Astrocyte of the spinal cord (primary cell): ENCODE results near the gene SLC2A6.

ENCODE experiments used
- DNase-seq: peaks from one replicate; pipeline ENCODE4 v3.0.0; 2011; ENCODE audit warnings: low read depth, low spot score
- H3K4me3 ChIP-seq: 2 replicates; pipeline ENCODE4 v1.5.1; 2011; ENCODE audit warnings: low read depth, mild to moderate bottlenecking, low read length, moderate library complexity
- in situ Hi-C: cut with HindIII; loops from 2 replicates; pipeline ENCODE4 v1.10.0; 2017; ENCODE audit warnings: low sequenced_read_pairs
- TF ChIP-seq, protein P1 (sequence below): IDR thresholded peaks from 2 replicates; pipeline ENCODE4 v1.5.1; 2012; ENCODE audit warnings: low read depth, mild to moderate bottlenecking, low read length, inconsistent platforms

The SLC2A6 gene

DNA sequence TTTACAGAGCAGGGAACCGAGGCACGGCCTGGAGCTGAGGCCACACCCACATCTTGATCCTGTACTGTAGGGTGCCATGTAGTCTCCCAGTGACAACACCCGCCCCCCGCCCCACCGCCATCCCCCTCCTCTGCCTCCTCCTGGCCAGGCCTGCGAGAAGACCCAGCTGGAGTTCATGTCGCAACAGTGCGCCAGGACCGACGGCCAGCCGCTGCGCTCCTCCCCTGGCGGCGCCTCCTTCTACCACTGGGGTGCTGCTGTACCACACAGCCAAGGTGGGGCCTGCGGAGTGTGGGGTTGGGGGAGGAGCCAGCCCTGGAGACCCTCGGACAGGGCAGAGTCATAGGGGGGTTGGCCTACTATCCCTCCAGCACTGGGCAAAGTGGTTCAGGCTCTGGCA, 42.2 kb downstream of the SLC2A6 start:
- in situ Hi-C loops = no loop called here
- no peak for DNase-seq
- no peak overlapping the region for H3K4me3 ChIP-seq
- TF ChIP-seq, protein P1, sequence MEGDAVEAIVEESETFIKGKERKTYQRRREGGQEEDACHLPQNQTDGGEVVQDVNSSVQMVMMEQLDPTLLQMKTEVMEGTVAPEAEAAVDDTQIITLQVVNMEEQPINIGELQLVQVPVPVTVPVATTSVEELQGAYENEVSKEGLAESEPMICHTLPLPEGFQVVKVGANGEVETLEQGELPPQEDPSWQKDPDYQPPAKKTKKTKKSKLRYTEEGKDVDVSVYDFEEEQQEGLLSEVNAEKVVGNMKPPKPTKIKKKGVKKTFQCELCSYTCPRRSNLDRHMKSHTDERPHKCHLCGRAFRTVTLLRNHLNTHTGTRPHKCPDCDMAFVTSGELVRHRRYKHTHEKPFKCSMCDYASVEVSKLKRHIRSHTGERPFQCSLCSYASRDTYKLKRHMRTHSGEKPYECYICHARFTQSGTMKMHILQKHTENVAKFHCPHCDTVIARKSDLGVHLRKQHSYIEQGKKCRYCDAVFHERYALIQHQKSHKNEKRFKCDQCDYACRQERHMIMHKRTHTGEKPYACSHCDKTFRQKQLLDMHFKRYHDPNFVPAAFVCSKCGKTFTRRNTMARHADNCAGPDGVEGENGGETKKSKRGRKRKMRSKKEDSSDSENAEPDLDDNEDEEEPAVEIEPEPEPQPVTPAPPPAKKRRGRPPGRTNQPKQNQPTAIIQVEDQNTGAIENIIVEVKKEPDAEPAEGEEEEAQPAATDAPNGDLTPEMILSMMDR = no peak

DNA sequence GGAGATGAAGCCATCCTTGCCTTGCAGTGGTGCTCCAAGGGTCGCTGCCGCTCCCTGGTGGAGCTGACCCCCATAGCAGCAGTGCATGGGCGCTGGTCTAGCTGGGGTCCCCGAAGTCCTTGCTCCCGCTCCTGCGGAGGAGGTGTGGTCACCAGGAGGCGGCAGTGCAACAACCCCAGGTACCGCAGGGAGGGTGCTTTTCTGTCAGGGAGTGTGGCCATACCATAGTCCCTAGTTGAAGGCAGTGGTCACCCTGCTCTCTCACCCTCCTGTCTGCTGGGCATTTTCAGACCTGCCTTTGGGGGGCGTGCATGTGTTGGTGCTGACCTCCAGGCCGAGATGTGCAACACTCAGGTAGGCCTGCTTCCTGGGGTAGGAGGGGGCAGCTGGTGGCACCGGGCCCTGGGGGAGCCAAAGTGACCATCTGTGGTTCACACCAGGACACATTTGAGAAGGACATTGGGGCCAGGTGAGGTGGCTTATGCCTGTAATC, 45.5 kb downstream of the SLC2A6 start:
- no peak overlapping the region for H3K4me3 ChIP-seq
- in situ Hi-C loops = no loop called here

DNA sequence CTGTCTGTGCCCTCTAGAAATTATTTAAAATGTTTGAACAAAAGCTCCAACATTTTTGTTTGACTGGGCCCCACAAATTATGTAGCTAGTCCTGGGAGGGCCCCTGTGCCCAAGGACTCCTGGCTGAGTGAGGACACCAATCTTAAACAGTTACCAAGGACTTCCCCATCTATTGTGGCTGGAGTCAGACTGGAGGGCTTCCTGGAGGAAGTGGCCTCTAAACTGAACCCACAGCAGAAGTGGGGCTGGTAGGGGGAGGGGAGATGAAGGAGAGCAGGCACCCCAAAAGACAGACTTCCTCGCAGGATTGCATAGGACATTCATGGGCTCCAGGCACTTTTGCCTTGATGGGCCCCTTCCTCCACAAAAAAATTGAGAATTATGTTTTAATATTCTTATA, 48.7 kb downstream of the SLC2A6 start:
- H3K4me3 ChIP-seq = no peak overlapping the region
- in situ Hi-C loops = no loop called here
- DNase-seq = no peak
- TF ChIP-seq, protein P1 = no peak

More for the DNA sequence above, 45.5 kb downstream of the SLC2A6 start:
- TF ChIP-seq, protein P1 = no peak
- no peak for DNase-seq

DNA sequence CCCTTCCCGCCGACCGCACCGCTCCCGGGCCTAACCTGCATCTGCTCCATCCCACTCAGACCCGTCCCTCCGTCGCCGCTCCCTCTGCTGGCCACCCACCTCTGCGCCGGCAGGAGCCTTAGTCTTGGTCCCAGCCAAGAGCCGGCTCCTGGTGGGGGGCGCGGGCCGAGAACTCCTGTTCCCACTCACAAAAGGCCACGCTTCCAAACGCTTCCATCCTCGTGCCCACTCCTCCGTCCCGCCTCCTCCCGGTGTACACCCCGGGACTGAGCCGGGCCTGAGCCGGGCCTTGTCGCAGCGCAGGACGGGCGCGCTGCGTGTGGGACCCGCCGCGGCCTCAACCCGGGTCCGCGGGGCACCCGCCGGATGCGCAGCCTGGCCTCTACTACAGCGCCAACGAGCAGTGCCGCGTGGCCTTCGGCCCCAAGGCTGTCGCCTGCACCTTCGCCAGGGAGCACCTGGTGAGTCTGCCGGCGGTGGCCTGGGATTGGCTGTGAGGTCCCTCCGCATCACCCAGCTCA, 49.2 kb downstream of the SLC2A6 start:
- H3K4me3 ChIP-seq = no peak overlapping the region
- no peak for DNase-seq
- in situ Hi-C loops = no loop called here
- TF ChIP-seq, protein P1 = peak; percentile 59

DNA sequence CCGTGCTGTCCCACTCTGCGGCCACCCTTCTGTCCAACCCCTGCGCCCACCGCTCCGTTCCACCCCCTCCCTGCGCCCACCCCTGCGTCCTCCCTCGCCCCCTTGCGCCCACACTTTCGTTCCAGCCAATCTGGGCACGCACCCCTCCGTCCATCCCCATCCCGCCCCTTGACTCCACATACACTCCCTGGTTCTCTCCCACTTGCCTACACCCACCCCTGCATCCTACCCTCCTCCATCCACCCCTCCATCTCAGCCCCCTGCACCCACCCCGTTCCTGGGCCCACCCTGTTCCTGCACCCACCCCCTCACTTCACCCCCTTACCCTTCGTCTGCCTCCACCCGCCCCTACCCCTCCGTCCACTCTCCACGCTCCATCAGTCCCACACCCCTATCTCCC, 49.7 kb downstream of the SLC2A6 start:
- in situ Hi-C loops = no loop called here
- TF ChIP-seq, protein P1 = no peak
- H3K4me3 ChIP-seq = no peak overlapping the region
- no peak for DNase-seq

DNA sequence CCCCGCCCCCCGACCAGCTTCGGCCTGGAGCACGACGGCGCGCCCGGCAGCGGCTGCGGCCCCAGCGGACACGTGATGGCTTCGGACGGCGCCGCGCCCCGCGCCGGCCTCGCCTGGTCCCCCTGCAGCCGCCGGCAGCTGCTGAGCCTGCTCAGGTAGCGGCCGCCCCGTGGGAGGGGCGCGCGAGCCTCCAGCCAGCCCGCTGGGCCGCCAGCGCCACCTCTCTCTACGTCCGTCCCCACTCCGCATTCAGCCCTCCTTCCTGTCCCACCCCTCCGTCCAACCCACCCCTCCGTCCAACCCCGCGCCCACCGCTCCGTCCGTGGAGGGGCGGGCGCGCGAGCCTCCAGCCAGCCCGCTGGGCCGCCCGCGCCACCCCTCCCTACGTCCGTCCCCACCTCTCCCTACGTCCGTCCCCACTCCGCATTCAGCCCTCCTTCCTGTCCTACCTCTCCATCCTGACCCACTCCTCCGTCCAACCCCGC, 50.2 kb downstream of the SLC2A6 start:
- H3K4me3 ChIP-seq = no peak overlapping the region
- no peak for DNase-seq
- in situ Hi-C loops = no loop called here
- TF ChIP-seq, protein P1 = no peak
